GM12878 (cell line): ENCODE results near the gene POU2AF1. TPM values are rescaled to one million over a fixed set of nuclear protein-coding genes. Genes with fewer than 3 reads are reported as not detected.

Experiments used
- ATF2 ChIP-seq: IDR thresholded peaks from 2 replicates; pipeline ENCODE4 v1.6.1; 2012; ENCODE audit warnings: low read length, inconsistent platforms
- POLR2AphosphoS2 ChIP-seq: IDR thresholded peaks from 2 replicates; pipeline ENCODE4 v1.6.1; 2011; ENCODE audit warnings: low read depth, mild to moderate bottlenecking, low read length, improper control_type of control experiment, moderate library complexity
- RCOR1 ChIP-seq: conservative IDR thresholded peaks from 2 replicates; pipeline ENCODE4 v1.6.1; 2012; ENCODE audit warnings: low read depth, low read length, improper control_type of control experiment
- ZBTB11 ChIP-seq: fragments of 450-650 bp; formaldehyde crosslinking; IDR thresholded peaks from 2 replicates; pipeline ENCODE4 v1.5.0; 2022; ENCODE audit warnings: mild to moderate bottlenecking, missing genetic modification characterization
- polyA plus RNA-seq, 11 experiments: library from polyadenylated mRNA; depleted of rRNA in 4 of 11; unstranded in 6 of 11; stranded (reverse) in 5 of 11; fragments of >200 nt; fragmentation: Nextera tagmentation in 4 of 11; fragmentation: Illumina TruSeq in 1 of 11; extraction: Ambion mirVana in 4 of 11; extraction: Trizol in 1 of 11; gene quantifications; 1 replicate in 1 of 11; 2 replicates in 10 of 11; pipeline versions ENCODE4 v1.2.1 to v1.2.3, GENCODE V29; 2011 to 2016; ENCODE audit warnings: inconsistent platforms in 2 of 11, missing spikeins in 2 of 11, low read depth in 1 of 11
- total RNA-seq, 4 experiments: library from RNA; depleted of rRNA in 3 of 4; stranded (reverse); fragments of >200 nt in 3 of 4; fragmentation: Illumina TruSeq in 1 of 4; extraction: Trizol in 1 of 4; gene quantifications; 2 replicates each; pipeline versions ENCODE4 v1.2.1 to v1.2.3, GENCODE V29; 2013 to 2021

The POU2AF1 gene
- total and polyA plus RNA-seq, 10 of the 15 experiments (the other 5 are each of a cell fraction or from before 2014, with no cell fraction given) = 13.1 to 169 (median 75.5) TPM

GRCh38 chr11:111360150-111361043 is 18.7 kb downstream of the POU2AF1 start (continued):
- no peak for TF ChIP-seq ZBTB11 (CRISPR knock-in tag)
- no peak for TF ChIP-seq ATF2
- TF ChIP-seq RCOR1 = no peak
- TF ChIP-seq POLR2AphosphoS2 = peak; percentile 39; the same call in 1 of the 2 replicates
